NCI-H2227 treated with DMSO at 0.1 percent for 48 hours (cell line): ENCODE data around the gene PMVK.
A peak's percentile ranks its signal among the peaks of the same experiment; 100 is the strongest.
"Not testable (repeated sequence)": the region's sequence is repeated elsewhere in the genome, so short reads cannot be mapped to it uniquely, and the experiment has no call there.

Experiments used
- DNase-seq: peaks from one replicate; lab custom pipeline; 2025; lab: John Stamatoyannopoulos, UW

PMVK gene

GRCh38 chr1:154913273-154913672 lies 23.2 kb downstream of the PMVK start:
- DNase-seq = no peak

- DNase-seq = no peak
These were observed 23.8 kb downstream of the PMVK start for GRCh38 chr1:154912755-154913154.

DNA sequence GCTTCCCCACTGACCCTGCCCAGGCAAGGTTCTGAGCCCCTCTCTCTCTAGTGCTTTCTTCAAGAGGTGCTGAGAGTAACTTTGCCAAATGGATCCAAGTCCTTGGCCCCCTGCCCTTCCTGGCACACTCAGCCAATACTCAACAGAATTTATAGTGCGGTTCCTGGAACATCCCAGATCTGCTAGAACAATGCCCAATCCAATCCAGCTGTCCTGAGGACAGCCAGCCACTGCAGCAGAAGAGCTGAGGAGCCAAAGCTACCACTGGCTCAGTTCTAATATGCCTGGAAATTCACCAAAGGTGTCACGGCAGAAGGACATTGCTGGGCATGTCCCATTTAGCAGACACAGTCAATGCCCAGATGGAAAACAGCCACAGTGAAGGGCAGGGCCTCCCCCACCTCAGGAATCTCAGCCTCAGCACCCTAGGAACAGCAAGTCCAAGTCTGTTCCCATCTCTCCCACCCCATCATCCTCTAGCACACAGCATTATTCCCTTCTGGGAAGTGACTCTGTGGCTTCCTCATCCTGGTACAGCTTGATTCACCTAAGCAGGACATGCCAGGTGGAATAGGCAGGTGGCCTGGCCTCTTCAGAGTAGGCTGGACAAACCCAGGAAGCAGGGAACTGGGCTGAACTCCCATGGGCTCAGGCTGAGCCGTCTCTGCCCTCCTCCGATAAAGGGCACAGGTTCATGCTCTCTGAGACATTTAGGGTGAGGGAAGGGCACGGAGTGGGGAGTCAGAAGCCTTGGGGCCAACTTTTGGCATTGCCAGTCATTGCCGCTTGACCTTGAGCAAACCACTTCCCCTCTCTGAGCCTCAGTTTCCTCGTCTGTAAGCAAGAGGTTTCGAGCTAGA lies 24.6 kb downstream of the PMVK start:
- no peak for DNase-seq

DNA sequence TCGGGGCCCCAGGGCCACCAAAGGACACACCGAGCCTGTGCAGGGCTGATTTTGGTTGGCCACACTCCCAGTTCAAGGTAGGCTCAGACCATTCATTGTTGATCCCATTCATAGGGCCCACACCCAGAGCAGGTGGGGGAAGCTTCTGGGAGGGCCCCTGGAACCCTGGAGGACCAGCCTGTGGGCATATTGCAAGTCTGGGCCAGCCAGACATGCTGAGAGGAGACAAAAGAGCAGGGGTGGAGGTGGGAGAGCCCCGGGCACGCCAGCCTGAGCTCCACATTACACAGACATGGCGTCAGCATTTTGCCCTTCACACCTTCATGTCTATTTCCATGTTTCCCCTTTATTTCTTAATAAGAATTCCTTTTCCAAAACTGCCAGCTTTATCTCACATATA lies 25.7 kb downstream of the PMVK start:
- no peak for DNase-seq

- no peak for DNase-seq
These were observed 27.6 kb downstream of the PMVK start for GRCh38 chr1:154908937-154909336.

- DNase-seq = not testable (repeated sequence)
These were observed 28.4 kb downstream of the PMVK start for GRCh38 chr1:154908129-154908528.

DNA sequence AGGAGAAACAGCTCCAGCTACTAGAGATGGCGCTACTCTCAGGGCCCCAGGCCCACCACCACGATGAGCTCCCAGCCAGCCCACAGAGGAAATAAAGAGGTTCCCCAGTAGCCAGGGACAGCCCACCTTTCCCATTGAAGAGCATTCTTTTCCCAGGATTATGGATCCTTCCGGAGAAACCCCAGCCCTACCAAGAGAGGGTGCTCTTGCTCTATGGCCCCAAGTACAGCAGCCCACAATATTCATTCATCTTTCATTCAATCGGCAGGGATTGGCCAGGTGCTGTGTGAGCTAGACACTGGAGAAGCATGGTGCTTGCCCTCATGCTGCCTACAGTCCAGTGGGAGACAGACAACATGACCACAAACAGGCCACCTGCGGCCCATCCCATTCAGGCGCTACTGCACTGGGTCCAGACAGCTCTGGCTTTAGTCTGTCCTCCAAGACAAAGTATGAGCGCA lies 29.9 kb downstream of the PMVK start:
- no peak for DNase-seq

GRCh38 chr1:154902938-154903566 lies 33.5 kb downstream of the PMVK start:
- no peak for DNase-seq

DNA sequence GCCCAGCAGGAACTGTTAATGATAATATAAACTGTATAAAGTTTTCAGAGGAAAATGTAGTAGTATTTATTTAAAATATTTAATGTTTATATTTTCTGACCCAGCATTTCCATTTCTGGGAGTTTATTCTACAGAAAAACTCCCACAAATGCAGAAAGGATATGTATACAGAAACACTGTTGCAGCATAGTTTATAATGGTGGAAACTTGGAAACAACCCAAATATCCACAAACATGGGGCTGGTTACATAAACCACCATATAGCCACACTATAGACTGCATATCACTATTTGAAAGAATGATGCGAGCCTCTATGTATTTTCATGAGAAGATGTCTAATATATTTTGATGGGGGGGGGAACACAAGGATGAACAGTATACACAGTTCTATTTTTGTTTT lies 34.9 kb downstream of the PMVK start:
- no peak for DNase-seq

DNA sequence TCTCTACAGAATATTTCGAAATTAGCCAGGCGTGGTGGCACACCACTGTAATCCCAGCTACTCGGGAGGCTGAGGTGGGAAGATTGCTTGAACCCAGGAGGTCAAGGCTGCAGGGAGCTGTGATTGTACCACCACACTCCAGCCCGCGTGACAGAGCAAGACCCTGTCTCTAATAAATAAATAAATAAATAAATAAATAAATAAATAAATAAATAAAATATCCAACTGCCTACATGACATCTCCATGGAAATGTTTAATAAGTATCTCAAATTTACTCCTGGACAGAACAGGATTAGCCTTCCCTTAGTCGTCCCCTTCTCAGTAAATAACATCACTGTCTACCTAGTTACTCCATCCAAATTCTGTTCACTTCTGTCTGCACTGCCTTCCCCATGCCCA lies 37.5 kb downstream of the PMVK start:
- no peak for DNase-seq

DNA sequence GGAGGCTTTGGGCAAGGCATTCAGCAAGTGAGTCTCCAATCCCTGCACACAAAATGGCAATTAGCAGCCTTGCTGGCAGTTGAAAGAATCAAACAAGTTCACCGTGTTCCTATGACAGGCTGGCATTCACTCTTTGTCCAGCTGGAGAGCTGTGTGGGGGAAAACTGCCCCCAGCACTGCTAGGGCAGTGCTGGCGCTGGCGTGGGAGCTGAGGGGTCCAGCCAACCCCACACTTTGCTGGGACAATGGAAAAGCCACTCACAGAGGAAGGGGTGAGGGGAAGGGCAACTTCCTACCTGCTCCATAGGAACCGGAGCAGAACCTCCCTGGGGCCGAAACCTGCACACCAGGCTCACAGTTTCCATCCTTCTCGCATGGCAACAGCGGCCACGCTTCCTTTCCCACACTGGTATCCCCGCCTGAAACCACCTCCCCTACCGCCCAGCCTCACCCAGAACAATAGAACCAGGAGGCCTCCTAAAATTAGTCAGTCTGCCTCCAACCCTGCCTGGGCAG lies 39.7 kb downstream of the PMVK start:
- no peak for DNase-seq

DNA sequence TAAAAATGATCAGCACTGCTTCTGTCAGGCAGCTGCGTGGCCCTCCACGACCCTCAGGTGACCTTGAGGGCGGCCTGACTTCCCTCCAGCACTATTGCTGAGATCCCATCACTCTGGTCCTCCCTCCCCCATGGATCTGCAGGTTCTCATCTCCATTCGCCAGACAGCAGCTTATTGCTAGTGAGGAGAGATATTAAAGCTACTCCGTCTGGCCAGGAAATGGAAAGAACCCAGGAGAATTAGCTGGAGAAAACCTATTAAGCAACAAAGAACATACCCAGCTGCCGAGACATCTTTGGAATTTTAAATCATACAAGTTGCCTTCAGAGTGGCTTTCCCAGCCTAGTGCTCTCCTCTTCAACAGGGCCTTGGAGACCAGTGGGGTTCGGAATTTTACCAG lies 40.7 kb downstream of the PMVK start:
- DNase-seq = no peak

GRCh38 chr1:154891452-154891851 lies 45.1 kb downstream of the PMVK start:
- DNase-seq = no peak

DNA sequence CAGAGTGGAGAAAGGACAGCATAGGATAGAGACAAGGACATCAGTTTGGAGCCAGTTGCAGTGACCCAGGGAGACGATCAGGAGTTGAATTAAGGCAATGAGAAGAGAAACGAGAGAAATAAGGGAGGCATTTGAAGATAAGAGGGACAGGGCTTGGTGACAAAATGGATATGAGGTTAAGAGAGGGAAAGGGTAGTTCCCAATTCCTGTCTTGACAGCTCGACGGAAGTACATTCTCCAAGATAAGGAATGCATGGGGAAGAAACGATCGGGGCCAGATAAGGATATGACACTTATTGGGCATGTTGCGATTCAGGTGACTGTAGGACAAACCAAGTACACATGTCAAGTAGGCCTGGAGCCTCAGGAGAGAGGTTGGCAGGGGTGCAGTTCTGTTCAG lies 47.8 kb downstream of the PMVK start:
- no peak for DNase-seq

DNA sequence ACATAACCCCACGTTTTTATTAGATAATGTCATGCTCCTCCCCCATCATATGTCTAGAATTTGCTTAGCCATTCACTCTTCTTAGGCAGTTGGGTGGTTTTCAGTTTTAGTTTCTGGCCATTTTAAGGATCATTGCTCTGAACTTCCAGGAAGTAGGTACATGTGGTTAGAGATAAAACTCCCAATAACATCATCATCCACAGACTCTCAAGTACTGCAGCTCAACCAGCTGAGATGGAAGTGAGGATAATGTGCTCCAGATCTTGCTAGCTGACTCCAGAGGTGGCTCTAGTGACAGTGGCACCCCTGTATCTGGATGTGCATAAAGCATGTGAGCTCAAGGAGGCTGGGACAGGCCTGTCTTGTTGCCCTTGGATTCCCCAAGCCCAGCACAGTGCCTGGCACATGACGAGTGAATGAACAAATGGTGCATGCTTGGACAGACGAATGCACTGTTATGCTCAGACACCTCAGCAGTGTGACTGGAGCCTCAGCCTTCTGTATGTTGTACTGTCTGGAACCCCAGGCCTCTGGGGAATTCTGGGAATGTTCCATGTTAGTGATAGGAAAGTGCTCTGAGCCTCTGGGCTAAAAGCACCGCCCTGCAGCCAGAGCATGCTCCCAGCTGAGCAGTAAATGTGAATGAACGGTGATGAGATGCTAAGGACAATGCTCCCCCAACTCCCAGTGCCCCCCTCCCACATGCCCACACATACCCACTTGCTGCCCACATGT lies 50.1 kb downstream of the PMVK start:
- no peak for DNase-seq

DNA sequence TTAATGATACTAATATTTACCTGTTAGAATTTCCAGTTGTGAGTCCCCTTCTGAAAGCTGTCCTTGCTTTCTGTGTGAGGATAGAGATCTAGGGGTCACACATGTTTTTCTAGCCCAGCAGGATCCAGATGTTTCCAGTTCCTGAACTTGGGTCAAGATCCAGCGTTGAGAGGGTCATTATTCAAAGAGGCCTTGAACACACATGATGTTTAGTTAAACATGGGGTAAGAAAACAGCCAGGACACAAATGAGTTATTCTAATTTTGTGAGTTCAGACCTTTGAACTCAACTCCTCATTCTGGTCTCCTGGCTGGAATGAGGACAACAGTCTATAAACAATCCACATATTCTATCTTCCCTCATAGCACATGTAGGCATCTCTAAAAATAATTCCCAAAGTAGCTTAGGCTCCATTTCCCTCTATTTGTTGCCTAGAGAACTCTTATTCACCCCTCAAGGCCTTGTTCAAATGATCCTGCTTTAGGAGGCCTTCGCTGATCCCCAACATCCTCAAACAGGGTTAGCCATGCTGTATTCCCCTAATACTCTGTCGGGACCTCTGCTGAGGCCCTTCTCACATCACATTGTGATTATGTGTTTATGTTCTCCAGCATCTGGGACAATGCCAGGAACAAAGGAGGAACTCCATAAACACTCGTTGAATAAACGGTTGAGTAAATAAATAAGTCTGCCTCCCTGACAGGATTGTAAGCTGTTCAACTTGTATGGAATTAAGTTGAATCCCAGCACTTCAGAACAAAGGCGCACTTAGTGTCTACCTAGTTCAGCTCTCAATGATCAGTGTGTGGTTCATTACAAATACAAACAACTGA lies 51.4 kb downstream of the PMVK start:
- peak; percentile 22 for DNase-seq

- peak; percentile 18 for DNase-seq
These were observed 52.3 kb downstream of the PMVK start for GRCh38 chr1:154883919-154884868.

DNA sequence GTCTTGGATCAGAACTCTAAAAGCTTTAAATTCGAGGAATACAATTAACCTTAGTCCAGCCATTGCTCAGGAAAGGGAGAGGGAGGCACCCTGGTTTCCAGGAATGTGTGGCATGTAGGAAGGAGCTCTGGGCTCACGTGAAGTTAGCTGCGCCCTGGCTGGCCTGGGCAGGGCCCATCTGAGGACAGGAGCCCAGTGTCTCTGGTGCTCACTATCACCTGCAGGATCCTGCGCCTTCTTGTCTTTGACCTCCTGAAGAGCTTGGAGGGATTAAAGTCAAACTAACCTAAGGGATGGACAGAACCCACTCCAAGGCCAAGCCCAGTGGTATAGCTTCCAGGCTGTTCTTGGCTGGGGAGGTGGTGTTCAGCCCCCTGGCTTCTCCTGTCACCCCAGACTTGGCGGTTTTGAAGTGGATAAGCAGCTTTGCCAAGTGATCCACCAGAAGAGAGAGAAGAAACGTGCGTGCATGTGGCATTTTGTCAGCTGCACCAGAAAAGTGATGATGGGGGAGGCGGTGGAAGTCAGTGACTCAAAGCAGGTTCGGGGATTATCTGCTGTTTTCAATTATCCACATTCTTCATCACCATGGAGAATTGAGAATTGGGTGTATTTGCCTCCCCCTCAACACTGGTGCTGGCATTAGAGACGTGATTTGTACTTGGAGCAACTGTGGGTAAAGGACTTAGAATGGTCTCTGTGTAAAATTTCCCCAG lies 54.5 kb downstream of the PMVK start:
- no peak for DNase-seq

GRCh38 chr1:154880671-154881070 lies 55.8 kb downstream of the PMVK start:
- DNase-seq = no peak

DNA sequence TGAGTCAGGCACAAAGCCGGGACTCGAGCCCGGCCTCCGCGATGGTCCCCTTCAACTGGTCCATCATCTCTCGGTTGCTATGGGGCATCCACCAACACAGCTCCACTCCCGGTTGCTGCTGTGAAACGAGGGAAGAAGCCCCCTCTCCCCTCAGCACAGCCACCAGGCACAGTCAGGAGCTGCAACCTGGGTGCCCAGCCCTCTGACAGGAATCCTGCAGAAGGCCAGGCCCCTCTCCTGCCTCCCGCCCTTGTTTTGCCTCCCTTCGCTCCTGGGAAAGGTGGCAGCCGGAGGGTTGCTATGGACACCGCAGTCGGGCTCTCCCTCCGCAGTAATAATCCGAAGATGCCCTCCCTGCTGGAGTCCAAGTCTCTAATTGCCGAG lies 57.5 kb downstream of the PMVK start:
- no peak for DNase-seq
